Skin epidermis (tissue), 12 donors: ENCODE data around the gene CHEK2.

Source experiments
- H3K27ac ChIP-seq, 21 experiments: fragments of 200-600 bp; sonication (generic) in 11 of 21; one replicate each; pipeline ENCODE4 v1.5.0; 2020; ENCODE audit warnings: mild to moderate bottlenecking in 3 of 21, inconsistent platforms in 2 of 21, moderate library complexity in 2 of 21
- H3K4me3 ChIP-seq, 7 experiments: fragments of 200-600 bp; sonication (generic) in 2 of 7; one replicate each; pipeline ENCODE4 v1.5.0; 2020; ENCODE audit warnings: inconsistent platforms in 2 of 7, mild to moderate bottlenecking in 2 of 7, moderate library complexity in 1 of 7

The CHEK2 gene

GRCh38 chr22:28639321-28639720, 102.3 kb downstream of the CHEK2 start:
- Histone ChIP-seq H3K4me3 (no peak overlapping the region), H3K27ac (no peak overlapping the region)
